ENCODE results near the gene MEIS2. TPM values are rescaled to one million over a fixed set of nuclear protein-coding genes. Genes with fewer than 3 reads are reported as not detected.

MEIS2 gene
- total RNA-seq, 1 donor from 2014 or later, result 6.7 TPM

- TF ChIP-seq, protein P1, sequence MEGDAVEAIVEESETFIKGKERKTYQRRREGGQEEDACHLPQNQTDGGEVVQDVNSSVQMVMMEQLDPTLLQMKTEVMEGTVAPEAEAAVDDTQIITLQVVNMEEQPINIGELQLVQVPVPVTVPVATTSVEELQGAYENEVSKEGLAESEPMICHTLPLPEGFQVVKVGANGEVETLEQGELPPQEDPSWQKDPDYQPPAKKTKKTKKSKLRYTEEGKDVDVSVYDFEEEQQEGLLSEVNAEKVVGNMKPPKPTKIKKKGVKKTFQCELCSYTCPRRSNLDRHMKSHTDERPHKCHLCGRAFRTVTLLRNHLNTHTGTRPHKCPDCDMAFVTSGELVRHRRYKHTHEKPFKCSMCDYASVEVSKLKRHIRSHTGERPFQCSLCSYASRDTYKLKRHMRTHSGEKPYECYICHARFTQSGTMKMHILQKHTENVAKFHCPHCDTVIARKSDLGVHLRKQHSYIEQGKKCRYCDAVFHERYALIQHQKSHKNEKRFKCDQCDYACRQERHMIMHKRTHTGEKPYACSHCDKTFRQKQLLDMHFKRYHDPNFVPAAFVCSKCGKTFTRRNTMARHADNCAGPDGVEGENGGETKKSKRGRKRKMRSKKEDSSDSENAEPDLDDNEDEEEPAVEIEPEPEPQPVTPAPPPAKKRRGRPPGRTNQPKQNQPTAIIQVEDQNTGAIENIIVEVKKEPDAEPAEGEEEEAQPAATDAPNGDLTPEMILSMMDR (IDR thresholded peaks at IDR 0.05; ENCODE audit: insufficient read depth, low read length, poor library complexity, severe bottlenecking), result no peak
- Histone ChIP-seq H3K36me3 (ENCODE audit: control insufficient read depth, insufficient read depth, low read length) (no peaks in the 10 kb centered on the region), H3K27me3 (ENCODE audit: control insufficient read depth, insufficient read depth, low read length) (no peaks in the 10 kb centered on the region), H3K4me3 (ENCODE audit: low read depth, low read length) (no peak overlapping the region)
- no peak for DNase-seq (ENCODE audit: low read depth)
These were observed 155.9 kb downstream of the MEIS2 start for GRCh38 chr15:36944442-36944841.

- no peaks in the 10 kb centered on the region for H3K36me3 ChIP-seq (ENCODE audit: control insufficient read depth, insufficient read depth, low read length)
- H3K4me3 ChIP-seq (ENCODE audit: low read depth, low read length), result no peak overlapping the region
- DNase-seq (ENCODE audit: low read depth), result no peak
- H3K27me3 ChIP-seq (ENCODE audit: control insufficient read depth, insufficient read depth, low read length), result no peaks in the 10 kb centered on the region
- TF ChIP-seq, protein P1 (IDR thresholded peaks at IDR 0.05; ENCODE audit: insufficient read depth, low read length, poor library complexity, severe bottlenecking), result no peak
These were observed 156.6 kb downstream of the MEIS2 start for GRCh38 chr15:36943508-36944361.

DNA sequence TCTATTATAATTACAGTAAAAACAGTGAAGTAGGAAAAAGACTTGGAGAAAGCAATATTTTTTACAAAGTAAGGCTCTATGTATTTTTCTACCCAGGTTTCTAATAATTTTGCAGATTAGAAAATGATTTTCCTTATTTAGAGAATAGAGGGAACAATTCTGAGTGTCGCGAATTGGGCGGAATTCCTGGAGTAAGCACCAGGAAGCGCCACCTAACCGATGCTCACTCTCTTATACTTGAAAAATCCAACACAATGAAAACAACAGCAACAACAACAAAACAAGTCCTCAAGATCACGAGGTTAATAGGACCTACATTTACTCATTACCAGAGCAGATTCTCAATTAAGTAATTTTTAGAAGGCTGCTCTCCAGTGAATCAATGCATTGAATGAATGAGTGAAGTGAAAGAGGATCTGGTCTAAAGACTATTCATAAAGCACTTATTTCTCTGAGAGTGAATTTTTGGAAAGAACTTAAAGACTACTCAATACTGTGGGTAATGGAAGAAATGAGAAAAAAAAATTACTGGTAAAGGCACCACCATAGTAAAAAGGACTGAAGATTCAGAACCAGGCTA lies 158.0 kb downstream of the MEIS2 start:
- TF ChIP-seq, protein P1 (IDR thresholded peaks at IDR 0.05; ENCODE audit: insufficient read depth, low read length, poor library complexity, severe bottlenecking), result no peak
- Histone ChIP-seq H3K27me3 (ENCODE audit: control insufficient read depth, insufficient read depth, low read length) (no peaks in the 10 kb centered on the region), H3K4me3 (ENCODE audit: low read depth, low read length) (no peak overlapping the region), H3K36me3 (ENCODE audit: control insufficient read depth, insufficient read depth, low read length) (no peaks in the 10 kb centered on the region)
- DNase-seq (ENCODE audit: low read depth), result no peak

- Histone ChIP-seq H3K4me3 (ENCODE audit: low read depth, low read length) (no peak overlapping the region), H3K27me3 (ENCODE audit: control insufficient read depth, insufficient read depth, low read length) (no peaks in the 10 kb centered on the region), H3K36me3 (ENCODE audit: control insufficient read depth, insufficient read depth, low read length) (no peaks in the 10 kb centered on the region)
- TF ChIP-seq, protein P1 (IDR thresholded peaks at IDR 0.05; ENCODE audit: insufficient read depth, low read length, poor library complexity, severe bottlenecking), result no peak
- DNase-seq (ENCODE audit: low read depth), result no peak
These were observed 158.6 kb downstream of the MEIS2 start for GRCh38 chr15:36941798-36942197.

DNA sequence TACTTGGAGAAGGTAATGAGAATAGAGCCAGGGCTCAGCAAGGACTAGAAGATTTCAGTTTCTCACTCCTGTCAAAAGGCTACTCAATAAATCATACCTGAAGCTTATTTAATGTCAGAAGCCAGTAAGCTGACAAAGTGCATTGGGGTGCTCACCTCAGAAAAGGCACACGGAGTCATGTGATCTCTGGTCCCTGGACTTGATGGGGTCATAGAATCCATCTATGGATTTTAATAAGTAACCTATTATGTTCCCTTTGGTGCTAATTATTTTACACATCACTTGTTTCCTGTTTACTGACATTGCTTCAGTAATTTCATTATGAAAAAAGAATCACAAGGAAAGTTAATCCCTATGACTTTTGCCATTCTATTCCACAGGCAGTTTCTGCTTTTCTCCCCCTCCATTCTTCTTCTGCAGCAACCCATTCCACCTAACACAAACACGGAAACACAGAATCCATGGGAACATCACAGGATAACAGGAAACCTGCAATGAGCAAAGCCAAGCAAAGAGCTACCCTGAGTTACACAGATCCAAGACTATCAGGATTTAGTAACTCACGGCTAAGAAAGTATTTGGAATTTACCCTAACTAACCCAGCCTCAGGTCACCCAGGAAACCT lies 159.6 kb downstream of the MEIS2 start:
- Histone ChIP-seq H3K27me3 (ENCODE audit: control insufficient read depth, insufficient read depth, low read length) (no peaks in the 10 kb centered on the region), H3K4me3 (ENCODE audit: low read depth, low read length) (no peak overlapping the region), H3K36me3 (ENCODE audit: control insufficient read depth, insufficient read depth, low read length) (no peaks in the 10 kb centered on the region)
- DNase-seq (ENCODE audit: low read depth), result no peak
- TF ChIP-seq, protein P1 (IDR thresholded peaks at IDR 0.05; ENCODE audit: insufficient read depth, low read length, poor library complexity, severe bottlenecking), result no peak

Data from kidney epithelial cell (primary cell).